Trophoblast cell (in vitro differentiated cells and primary cell): Measurements from ENCODE around the gene DGKE.

Experiments used
- DNase-seq, 2 donors: peaks; one replicate each; pipeline ENCODE4 v3.0.0-alpha.2; 2016
- H2AFZ ChIP-seq: 2 replicates; pipeline ENCODE4 v1.6.1; 2013; ENCODE audit warnings: low read length, moderate library complexity, mild to moderate bottlenecking; ENCODE audit not compliant: insufficient read depth, poor library complexity
- H2AK5ac ChIP-seq: 2 replicates; pipeline ENCODE4 v1.6.1; 2013; ENCODE audit warnings: mild to moderate bottlenecking, low read length
- H2BK120ac ChIP-seq: 2 replicates; pipeline ENCODE4 v1.6.1; 2013; ENCODE audit warnings: low read length, mild to moderate bottlenecking, moderate library complexity; ENCODE audit not compliant: insufficient read depth, poor library complexity
- H2BK12ac ChIP-seq: 2 replicates; pipeline ENCODE4 v1.6.1; 2013; ENCODE audit warnings: mild to moderate bottlenecking, low read length, moderate library complexity
- H2BK5ac ChIP-seq: 2 replicates; pipeline ENCODE4 v1.6.1; 2013; ENCODE audit warnings: low read length, low read depth, moderate library complexity, mild to moderate bottlenecking; ENCODE audit not compliant: poor library complexity
- H3K14ac ChIP-seq: 2 replicates; pipeline ENCODE4 v1.6.1; 2013; ENCODE audit warnings: mild to moderate bottlenecking, low read length
- H3K18ac ChIP-seq: 2 replicates; pipeline ENCODE4 v1.6.1; 2013; ENCODE audit warnings: mild to moderate bottlenecking, low read length
- H3K23ac ChIP-seq: 2 replicates; pipeline ENCODE4 v1.6.1; 2013; ENCODE audit warnings: low read length
- H3K27ac ChIP-seq: 2 replicates; pipeline ENCODE4 v1.5.1; 2013; ENCODE audit warnings: low read depth, mild to moderate bottlenecking, inconsistent platforms, low read length, moderate library complexity
- H3K27me3 ChIP-seq: 2 replicates; pipeline ENCODE4 v1.6.1; 2013; ENCODE audit warnings: inconsistent platforms, mild to moderate bottlenecking, low read length, moderate library complexity; ENCODE audit not compliant: insufficient read depth
- H3K36me3 ChIP-seq, 2 experiments: 1 replicate in 1 of 2; 2 replicates in 1 of 2; pipeline ENCODE4 v1.6.1; 2013; ENCODE audit warnings: low read length in 2 of 2, mild to moderate bottlenecking in 2 of 2, moderate library complexity in 1 of 2; ENCODE audit not compliant: insufficient read depth in 2 of 2, control insufficient read depth in 1 of 2
- H3K4ac ChIP-seq: 2 replicates; pipeline ENCODE4 v1.6.1; 2013; ENCODE audit warnings: low read depth, mild to moderate bottlenecking, low read length, moderate library complexity
- H3K4me1 ChIP-seq, 2 experiments: 1 replicate in 1 of 2; 2 replicates in 1 of 2; pipeline ENCODE4 v1.6.1; 2013; ENCODE audit warnings: low read length in 2 of 2, mild to moderate bottlenecking in 2 of 2, moderate library complexity in 1 of 2; ENCODE audit not compliant: insufficient read depth in 2 of 2, control insufficient read depth in 1 of 2
- H3K4me2 ChIP-seq: 2 replicates; pipeline ENCODE4 v1.6.1; 2013; ENCODE audit warnings: inconsistent platforms, mild to moderate bottlenecking, low read length, moderate library complexity
- H3K4me3 ChIP-seq: 2 replicates; pipeline ENCODE4 v1.5.1; 2013; ENCODE audit warnings: mild to moderate bottlenecking, low read depth, low read length, inconsistent platforms
- H3K79me1 ChIP-seq: one replicate; pipeline ENCODE4 v1.6.1; 2013; ENCODE audit warnings: low read length
- H3K79me2 ChIP-seq: 2 replicates; pipeline ENCODE4 v1.6.1; 2013; ENCODE audit warnings: low read length, mild to moderate bottlenecking; ENCODE audit not compliant: control insufficient read depth, insufficient read depth, poor library complexity
- H3K9ac ChIP-seq: 2 replicates; pipeline ENCODE4 v1.6.1; 2013; ENCODE audit warnings: mild to moderate bottlenecking, low read length
- H3K9me3 ChIP-seq: 2 replicates; pipeline ENCODE4 v1.6.1; 2013; ENCODE audit warnings: low read depth, mild to moderate bottlenecking, control low read depth, inconsistent platforms, low read length; ENCODE audit not compliant: insufficient read depth
- H4K12ac ChIP-seq: 2 replicates; pipeline ENCODE4 v1.6.1; 2013; ENCODE audit warnings: low read depth, mild to moderate bottlenecking, low read length, moderate library complexity
- H4K8ac ChIP-seq: 2 replicates; pipeline ENCODE4 v1.6.1; 2013; ENCODE audit warnings: low read depth, mild to moderate bottlenecking, low read length, moderate library complexity
- H4K91ac ChIP-seq: one replicate; pipeline ENCODE4 v1.6.1; 2013; ENCODE audit warnings: low read depth, mild to moderate bottlenecking, low read length, moderate library complexity
- WGBS: extraction: QIAGEN DNeasy Blood & Tissue Kit; methylation state at CpG from one replicate; pipeline ENCODE4 v1.1.7; 2013; ENCODE audit warnings: missing lambda C conversion rate; ENCODE audit not compliant: insufficient read length, insufficient coverage; ENCODE audit errors: extremely low coverage; 5-methylcytosine and 5-hydroxymethylcytosine counted together

DGKE gene

DNA sequence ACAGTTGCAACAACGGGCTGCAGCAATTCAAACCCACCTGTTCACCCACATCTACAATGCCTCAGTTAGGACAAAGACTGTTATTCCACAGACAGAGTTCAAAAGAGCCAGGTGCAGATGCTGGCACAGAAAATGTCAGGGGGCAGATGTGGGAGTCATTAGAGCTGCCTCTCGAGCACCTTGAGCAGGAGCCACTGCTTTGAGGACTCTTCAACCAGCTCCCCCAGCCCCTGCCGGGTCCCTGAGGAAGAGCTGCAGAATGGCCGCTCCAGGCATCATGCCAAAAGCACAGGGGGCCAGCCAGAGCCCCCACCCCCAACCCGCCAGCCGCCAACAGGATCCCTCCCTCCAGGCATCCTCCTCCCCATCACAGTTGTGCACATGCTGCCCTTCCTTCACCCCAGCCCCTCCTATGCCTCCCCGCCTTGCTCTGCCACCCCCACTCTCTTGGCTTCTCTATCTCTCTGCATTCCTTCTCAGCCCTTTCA is 21.0 kb upstream of the DGKE start:
- Histone ChIP-seq H3K14ac (no peak overlapping the region), H2AFZ (no peak overlapping the region), H3K79me1 (no peaks in the 10 kb centered on the region), H3K4ac (no peak overlapping the region), H3K9me3 (peaks cover 3% of the 10 kb centered on the region), H2BK12ac (no peak overlapping the region), H3K4me1 (no peaks in the 10 kb centered on the region), H3K23ac (no peak overlapping the region), H3K4me2 (no peak overlapping the region), H2BK5ac (no peak overlapping the region), H3K27ac (no peak overlapping the region), H4K91ac (no peak overlapping the region), H3K36me3 (no peaks in the 10 kb centered on the region), H2AK5ac (no peak overlapping the region), H3K79me2 (no peaks in the 10 kb centered on the region), H3K4me3 (no peak overlapping the region), H3K27me3 (no peaks in the 10 kb centered on the region), H3K18ac (no peak overlapping the region), H4K8ac (no peak overlapping the region), H3K9ac (no peak overlapping the region), H2BK120ac (no peak overlapping the region), H4K12ac (no peak overlapping the region)
- no CpG with 5 or more reads among the region's 7 CpGs for WGBS
- DNase-seq, result no peak

GRCh38 chr17:56815711-56816110 is 18.2 kb upstream of the DGKE start:
- Histone ChIP-seq H3K27me3 (no peaks in the 10 kb centered on the region), H4K91ac (no peak overlapping the region), H3K14ac (no peak overlapping the region), H4K8ac (no peak overlapping the region), H3K79me1 (no peaks in the 10 kb centered on the region), H2AFZ (no peak overlapping the region), H3K27ac (no peak overlapping the region), H3K23ac (no peak overlapping the region), H3K18ac (no peak overlapping the region), H3K4ac (no peak overlapping the region), H2BK120ac (no peak overlapping the region), H3K9me3 (no peaks in the 10 kb centered on the region), H2AK5ac (no peak overlapping the region), H3K36me3 (no peaks in the 10 kb centered on the region), H3K4me2 (no peak overlapping the region), H3K4me1 (no peaks in the 10 kb centered on the region), H3K4me3 (no peak overlapping the region), H4K12ac (no peak overlapping the region), H3K9ac (no peak overlapping the region), H2BK12ac (no peak overlapping the region), H2BK5ac (no peak overlapping the region), H3K79me2 (no peaks in the 10 kb centered on the region)
- no CpG with 5 or more reads among the region's 6 CpGs for WGBS
- no peak for DNase-seq

DNA sequence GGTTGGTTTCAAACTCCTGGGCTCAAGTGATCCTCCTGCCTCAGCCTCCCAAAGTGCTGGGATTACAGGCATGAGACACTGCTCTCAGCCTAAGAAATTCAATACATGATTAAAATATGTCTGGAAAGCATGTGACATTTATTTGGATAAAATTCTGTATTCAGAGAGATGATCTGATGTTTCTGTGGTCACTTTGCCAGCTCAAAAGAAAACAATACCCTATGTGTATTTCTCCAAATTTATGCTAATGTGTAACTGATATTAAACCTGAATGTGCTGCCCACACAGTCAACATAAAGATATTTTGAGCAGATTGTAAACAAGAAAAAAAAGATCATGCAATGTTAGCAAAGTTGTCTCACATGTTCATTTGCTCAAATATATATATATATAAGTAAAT is 16.9 kb upstream of the DGKE start:
- Histone ChIP-seq H2BK5ac (no peak overlapping the region), H3K23ac (no peak overlapping the region), H2AFZ (no peak overlapping the region), H3K36me3 (no peaks in the 10 kb centered on the region), H2AK5ac (no peak overlapping the region), H3K27me3 (no peaks in the 10 kb centered on the region), H3K4ac (no peak overlapping the region), H3K4me1 (no peaks in the 10 kb centered on the region), H3K9me3 (no peaks in the 10 kb centered on the region), H4K91ac (no peak overlapping the region), H3K18ac (no peak overlapping the region), H3K4me3 (no peak overlapping the region), H2BK12ac (no peak overlapping the region), H4K12ac (no peak overlapping the region), H2BK120ac (no peak overlapping the region), H4K8ac (no peak overlapping the region), H3K79me2 (no peaks in the 10 kb centered on the region), H3K9ac (no peak overlapping the region), H3K4me2 (no peak overlapping the region), H3K14ac (no peak overlapping the region), H3K79me1 (no peaks in the 10 kb centered on the region), H3K27ac (no peak overlapping the region)
- no peak for DNase-seq

GRCh38 chr17:56819030-56819429 is 14.9 kb upstream of the DGKE start:
- Histone ChIP-seq H3K4ac (no peak overlapping the region), H3K9ac (no peak overlapping the region), H4K8ac (no peak overlapping the region), H3K4me3 (no peak overlapping the region), H3K79me1 (no peaks in the 10 kb centered on the region), H3K27me3 (no peaks in the 10 kb centered on the region), H2BK5ac (no peak overlapping the region), H2AK5ac (no peak overlapping the region), H3K23ac (no peak overlapping the region), H3K4me2 (no peak overlapping the region), H2BK12ac (no peak overlapping the region), H3K14ac (no peak overlapping the region), H3K79me2 (no peaks in the 10 kb centered on the region), H3K9me3 (no peaks in the 10 kb centered on the region), H3K36me3 (no peaks in the 10 kb centered on the region), H2AFZ (no peak overlapping the region), H3K18ac (no peak overlapping the region), H3K4me1 (no peaks in the 10 kb centered on the region), H2BK120ac (no peak overlapping the region), H3K27ac (no peak overlapping the region), H4K12ac (no peak overlapping the region), H4K91ac (no peak overlapping the region)
- no CpG with 5 or more reads among the region's 2 CpGs for WGBS
- DNase-seq, result no peak
